Activated naive CD8-positive, alpha-beta T cell treated with anti-CD3 and anti-CD28 coated beads, Interleukin-2, amount 50 U/mL, for 24 hours (primary cell): Measurements from ENCODE around the gene PAFAH1B1.
"Not testable (repeated sequence)": the region's sequence is repeated elsewhere in the genome, so short reads cannot be mapped to it uniquely, and the experiment has no call there.

Experiments
- ATAC-seq: fragments of 150-1000 bp; cut with Tn5 transposase; one replicate; pipeline ENCODE4 v1.10.0; 2021
- DNase-seq: peaks from one replicate; pipeline ENCODE4 v3.0.0; 2021
- H3K27ac Mint-ChIP-seq: one replicate; pipeline ENCODE4 v1.8.0; 2021; ENCODE audit warnings: mild to moderate bottlenecking, mixed read lengths
- H3K27me3 Mint-ChIP-seq: one replicate; pipeline ENCODE4 v1.8.0; 2021; ENCODE audit warnings: mixed read lengths
- H3K36me3 Mint-ChIP-seq: one replicate; pipeline ENCODE4 v1.8.0; 2021; ENCODE audit warnings: low read depth, mixed read lengths
- H3K4me1 Mint-ChIP-seq: one replicate; pipeline ENCODE4 v1.8.0; 2021; ENCODE audit warnings: mixed read lengths
- H3K4me3 Mint-ChIP-seq: one replicate; pipeline ENCODE4 v1.8.0; 2021; ENCODE audit warnings: mild to moderate bottlenecking, moderate library complexity, mixed read lengths
- H3K9me3 Mint-ChIP-seq: one replicate; pipeline ENCODE4 v1.8.0; 2021; ENCODE audit warnings: mixed read lengths

Gene PAFAH1B1

GRCh38 chr17:2695243-2695960, 101.9 kb downstream of the PAFAH1B1 start:
- H3K4me3 Mint-ChIP-seq: no peak overlapping the region
- H3K27me3 Mint-ChIP-seq: no peaks in the 10 kb centered on the region
- H3K27ac Mint-ChIP-seq: no peak overlapping the region
- H3K4me1 Mint-ChIP-seq: no peaks in the 10 kb centered on the region
- H3K36me3 Mint-ChIP-seq: peaks cover 13% of the 10 kb centered on the region
- DNase-seq: no peak
- no peak for ATAC-seq
- H3K9me3 Mint-ChIP-seq: no peaks in the 10 kb centered on the region

- no peak overlapping the region for H3K4me3 Mint-ChIP-seq
- H3K27me3 Mint-ChIP-seq: no peaks in the 10 kb centered on the region
- DNase-seq (peak; percentile 1), ATAC-seq (no peak)
- no peaks in the 10 kb centered on the region for H3K4me1 Mint-ChIP-seq
- peaks cover 15% of the 10 kb centered on the region for H3K36me3 Mint-ChIP-seq
- no peaks in the 10 kb centered on the region for H3K9me3 Mint-ChIP-seq
- no peak overlapping the region for H3K27ac Mint-ChIP-seq
These were observed 102.7 kb downstream of the PAFAH1B1 start for GRCh38 chr17:2695961-2696760.

GRCh38 chr17:2697611-2698162, 104.2 kb downstream of the PAFAH1B1 start:
- no peak for ATAC-seq

GRCh38 chr17:2699216-2699805, 105.9 kb downstream of the PAFAH1B1 start:
- H3K4me3 Mint-ChIP-seq, DNase-seq, H3K4me1 Mint-ChIP-seq, H3K27me3 Mint-ChIP-seq, ATAC-seq, H3K27ac Mint-ChIP-seq, H3K9me3 Mint-ChIP-seq: not testable (repeated sequence)
- H3K36me3 Mint-ChIP-seq: peaks cover 23% of the 10 kb centered on the region

More at GRCh38 chr17:2697611-2698162, 104.2 kb downstream of the PAFAH1B1 start:
- Mint-ChIP-seq H3K4me1 (no peaks in the 10 kb centered on the region), H3K27ac (no peak overlapping the region), H3K4me3 (no peak overlapping the region), H3K9me3 (no peaks in the 10 kb centered on the region), H3K27me3 (no peaks in the 10 kb centered on the region), H3K36me3 (peaks cover 20% of the 10 kb centered on the region)
- no peak for DNase-seq

GRCh38 chr17:2700030-2700490, 106.6 kb downstream of the PAFAH1B1 start:
- no peak for DNase-seq
- H3K9me3 Mint-ChIP-seq: no peaks in the 10 kb centered on the region
- no peak overlapping the region for H3K4me3 Mint-ChIP-seq
- H3K36me3 Mint-ChIP-seq: peaks cover 25% of the 10 kb centered on the region
- H3K4me1 Mint-ChIP-seq: no peaks in the 10 kb centered on the region
- H3K27ac Mint-ChIP-seq: no peak overlapping the region
- ATAC-seq: no peak
- H3K27me3 Mint-ChIP-seq: no peaks in the 10 kb centered on the region

GRCh38 chr17:2700491-2701141, 107.2 kb downstream of the PAFAH1B1 start:
- ATAC-seq: no peak
- H3K9me3 Mint-ChIP-seq: no peaks in the 10 kb centered on the region
- peaks cover 3% of the 10 kb centered on the region for H3K4me1 Mint-ChIP-seq
- no peak overlapping the region for H3K27ac Mint-ChIP-seq
- no peak for DNase-seq
- no peaks in the 10 kb centered on the region for H3K27me3 Mint-ChIP-seq
- peaks cover 28% of the 10 kb centered on the region for H3K36me3 Mint-ChIP-seq
- H3K4me3 Mint-ChIP-seq: no peak overlapping the region

GRCh38 chr17:2701161-2701995, 107.9 kb downstream of the PAFAH1B1 start:
- Mint-ChIP-seq H3K36me3 (peaks cover 29% of the 10 kb centered on the region), H3K27ac (no peak overlapping the region), H3K4me3 (no peak overlapping the region), H3K4me1 (peaks cover 3% of the 10 kb centered on the region), H3K9me3 (no peaks in the 10 kb centered on the region), H3K27me3 (no peaks in the 10 kb centered on the region)
- DNase-seq (no peak), ATAC-seq (no peak)

- Mint-ChIP-seq H3K27ac (no peak overlapping the region), H3K4me1 (peaks cover 3% of the 10 kb centered on the region), H3K4me3 (no peak overlapping the region), H3K9me3 (no peaks in the 10 kb centered on the region), H3K36me3 (peaks cover 25% of the 10 kb centered on the region), H3K27me3 (no peaks in the 10 kb centered on the region)
- ATAC-seq (no peak), DNase-seq (no peak)
These were observed 108.7 kb downstream of the PAFAH1B1 start for GRCh38 chr17:2701996-2702741.

- ATAC-seq (no peak), DNase-seq (no peak)
- Mint-ChIP-seq H3K36me3 (peaks cover 25% of the 10 kb centered on the region), H3K27ac (no peak overlapping the region), H3K27me3 (no peaks in the 10 kb centered on the region), H3K4me3 (no peak overlapping the region), H3K4me1 (peaks cover 4% of the 10 kb centered on the region), H3K9me3 (no peaks in the 10 kb centered on the region)
These were observed 109.7 kb downstream of the PAFAH1B1 start for GRCh38 chr17:2703181-2703580.

GRCh38 chr17:2703606-2704005, 110.2 kb downstream of the PAFAH1B1 start:
- Mint-ChIP-seq H3K9me3 (no peaks in the 10 kb centered on the region), H3K27ac (no peak overlapping the region)
- DNase-seq: no peak

GRCh38 chr17:2704031-2704889, 110.8 kb downstream of the PAFAH1B1 start:
- H3K27ac Mint-ChIP-seq: no peak overlapping the region
- H3K9me3 Mint-ChIP-seq: no peaks in the 10 kb centered on the region
- peaks cover 22% of the 10 kb centered on the region for H3K36me3 Mint-ChIP-seq
- H3K27me3 Mint-ChIP-seq: no peaks in the 10 kb centered on the region
- ATAC-seq (no peak), DNase-seq (no peak)
- no peak overlapping the region for H3K4me3 Mint-ChIP-seq
- peaks cover 15% of the 10 kb centered on the region for H3K4me1 Mint-ChIP-seq

More at GRCh38 chr17:2703606-2704005, 110.2 kb downstream of the PAFAH1B1 start:
- Mint-ChIP-seq H3K4me3 (no peak overlapping the region), H3K36me3 (peaks cover 25% of the 10 kb centered on the region), H3K4me1 (peaks cover 9% of the 10 kb centered on the region), H3K27me3 (no peaks in the 10 kb centered on the region)
- ATAC-seq: no peak

GRCh38 chr17:2704890-2705248, 111.4 kb downstream of the PAFAH1B1 start:
- no peaks in the 10 kb centered on the region for H3K27me3 Mint-ChIP-seq
- peaks cover 24% of the 10 kb centered on the region for H3K36me3 Mint-ChIP-seq
- H3K27ac Mint-ChIP-seq: no peak overlapping the region
- H3K4me1 Mint-ChIP-seq: peaks cover 21% of the 10 kb centered on the region
- no peak for ATAC-seq
- no peak overlapping the region for H3K4me3 Mint-ChIP-seq
- no peaks in the 10 kb centered on the region for H3K9me3 Mint-ChIP-seq
- no peak for DNase-seq
